Sigmoid colon (tissue), 4 donors: Measurements from ENCODE around the gene PRAME.

Experiments
- EP300 ChIP-seq, 4 donors: sonication (generic); formaldehyde crosslinking; IDR thresholded peaks; one replicate each; pipeline ENCODE4 v1.6.1; 2017; ENCODE audit warnings: antibody characterized with exemption in 4 of 4
- POLR2AphosphoS5 ChIP-seq, 4 donors: sonication (generic); formaldehyde crosslinking; IDR thresholded peaks; one replicate each; pipeline ENCODE4 v1.6.1; 2017; ENCODE audit warnings: antibody characterized with exemption in 4 of 4
- TF ChIP-seq, protein P1 (sequence below), 4 experiments: fragments of 450-650 bp in 3 of 4; fragments of 200-600 bp in 1 of 4; IDR thresholded peaks; one replicate each; pipeline ENCODE4 v1.5.1; 2016 to 2019; ENCODE audit warnings: antibody characterized with exemption in 4 of 4, mild to moderate bottlenecking in 3 of 4, moderate library complexity in 2 of 4

DNA sequence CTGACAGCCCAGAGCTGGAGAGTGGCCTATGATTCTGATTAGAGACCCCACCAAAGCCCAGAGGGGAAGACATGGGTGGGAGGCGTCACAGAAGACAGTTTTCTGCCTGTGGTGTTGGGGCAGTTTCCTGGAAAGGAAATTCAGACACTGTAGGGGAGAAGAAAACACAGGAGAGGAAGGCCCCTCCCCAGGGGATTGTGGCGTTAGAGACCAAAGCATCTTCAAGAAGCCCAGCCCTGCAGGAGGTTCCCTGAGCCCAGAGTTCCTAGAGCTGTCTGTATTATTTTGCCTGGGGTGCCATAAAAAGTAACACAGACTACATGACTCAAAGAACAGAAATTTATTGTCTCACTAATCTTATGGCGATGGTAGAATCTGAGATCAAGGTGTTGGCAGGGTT lies 40.2 kb upstream of the PRAME start:
- TF ChIP-seq, protein P1, sequence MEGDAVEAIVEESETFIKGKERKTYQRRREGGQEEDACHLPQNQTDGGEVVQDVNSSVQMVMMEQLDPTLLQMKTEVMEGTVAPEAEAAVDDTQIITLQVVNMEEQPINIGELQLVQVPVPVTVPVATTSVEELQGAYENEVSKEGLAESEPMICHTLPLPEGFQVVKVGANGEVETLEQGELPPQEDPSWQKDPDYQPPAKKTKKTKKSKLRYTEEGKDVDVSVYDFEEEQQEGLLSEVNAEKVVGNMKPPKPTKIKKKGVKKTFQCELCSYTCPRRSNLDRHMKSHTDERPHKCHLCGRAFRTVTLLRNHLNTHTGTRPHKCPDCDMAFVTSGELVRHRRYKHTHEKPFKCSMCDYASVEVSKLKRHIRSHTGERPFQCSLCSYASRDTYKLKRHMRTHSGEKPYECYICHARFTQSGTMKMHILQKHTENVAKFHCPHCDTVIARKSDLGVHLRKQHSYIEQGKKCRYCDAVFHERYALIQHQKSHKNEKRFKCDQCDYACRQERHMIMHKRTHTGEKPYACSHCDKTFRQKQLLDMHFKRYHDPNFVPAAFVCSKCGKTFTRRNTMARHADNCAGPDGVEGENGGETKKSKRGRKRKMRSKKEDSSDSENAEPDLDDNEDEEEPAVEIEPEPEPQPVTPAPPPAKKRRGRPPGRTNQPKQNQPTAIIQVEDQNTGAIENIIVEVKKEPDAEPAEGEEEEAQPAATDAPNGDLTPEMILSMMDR (IDR thresholded peaks at IDR 0.05) = no peak
- no peak for TF ChIP-seq POLR2AphosphoS5 (IDR thresholded peaks at IDR 0.05)
- TF ChIP-seq EP300 (IDR thresholded peaks at IDR 0.05) = no peak
